Hepatocyte (in vitro differentiated cells): ENCODE measurements around the gene C16orf86.

Experiments
- EZH2 ChIP-seq: fragments of 200-600 bp; sonication (generic); IDR thresholded peaks from 2 replicates; pipeline ENCODE4 v1.6.1; 2016; ENCODE audit warnings: antibody characterized with exemption, mild to moderate bottlenecking, borderline replicate concordance
- EZH2phosphoT487 ChIP-seq: fragments of 200-600 bp; sonication (generic); IDR thresholded peaks from one replicate; pipeline ENCODE4 v1.6.1; 2018; ENCODE audit warnings: antibody characterized with exemption, mild to moderate bottlenecking, low read depth, moderate library complexity; ENCODE audit not compliant: unreplicated experiment, severe bottlenecking
- TF ChIP-seq, protein P1 (sequence below): fragments of 200-600 bp; sonication (generic); IDR thresholded peaks from 2 replicates; pipeline ENCODE4 v1.5.1; 2016; ENCODE audit warnings: antibody characterized with exemption, mild to moderate bottlenecking; ENCODE audit not compliant: poor library complexity

DNA sequence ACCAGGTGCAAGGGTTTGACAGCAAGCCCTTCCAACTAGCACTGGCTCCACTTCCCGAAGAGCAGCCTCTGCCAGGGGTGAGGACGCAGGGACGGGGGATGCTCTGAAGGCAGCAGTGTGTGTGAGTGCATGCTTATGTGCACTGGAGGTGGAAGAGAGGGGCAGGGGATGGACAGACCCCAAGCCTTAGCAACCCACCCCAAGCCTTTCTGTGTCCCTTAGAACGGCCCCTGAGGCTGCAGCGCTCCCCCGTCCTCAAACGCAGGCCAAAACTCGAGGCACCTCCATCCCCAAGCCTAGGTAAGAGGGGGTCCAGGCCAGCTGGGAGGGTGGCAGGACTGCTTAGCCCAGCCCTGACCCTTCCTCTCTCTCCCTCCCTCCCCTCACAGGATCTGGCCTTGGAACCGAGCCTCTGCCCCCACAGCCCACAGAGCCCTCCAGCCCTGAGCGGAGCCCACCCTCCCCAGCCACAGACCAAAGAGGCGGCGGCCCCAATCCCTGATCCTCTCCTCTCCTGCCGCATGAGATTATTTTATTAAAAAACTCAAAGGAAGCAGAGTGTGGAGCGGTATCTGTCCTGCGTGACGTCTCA lies 9.5 kb upstream of the C16orf86 start:
- TF ChIP-seq, protein P1, sequence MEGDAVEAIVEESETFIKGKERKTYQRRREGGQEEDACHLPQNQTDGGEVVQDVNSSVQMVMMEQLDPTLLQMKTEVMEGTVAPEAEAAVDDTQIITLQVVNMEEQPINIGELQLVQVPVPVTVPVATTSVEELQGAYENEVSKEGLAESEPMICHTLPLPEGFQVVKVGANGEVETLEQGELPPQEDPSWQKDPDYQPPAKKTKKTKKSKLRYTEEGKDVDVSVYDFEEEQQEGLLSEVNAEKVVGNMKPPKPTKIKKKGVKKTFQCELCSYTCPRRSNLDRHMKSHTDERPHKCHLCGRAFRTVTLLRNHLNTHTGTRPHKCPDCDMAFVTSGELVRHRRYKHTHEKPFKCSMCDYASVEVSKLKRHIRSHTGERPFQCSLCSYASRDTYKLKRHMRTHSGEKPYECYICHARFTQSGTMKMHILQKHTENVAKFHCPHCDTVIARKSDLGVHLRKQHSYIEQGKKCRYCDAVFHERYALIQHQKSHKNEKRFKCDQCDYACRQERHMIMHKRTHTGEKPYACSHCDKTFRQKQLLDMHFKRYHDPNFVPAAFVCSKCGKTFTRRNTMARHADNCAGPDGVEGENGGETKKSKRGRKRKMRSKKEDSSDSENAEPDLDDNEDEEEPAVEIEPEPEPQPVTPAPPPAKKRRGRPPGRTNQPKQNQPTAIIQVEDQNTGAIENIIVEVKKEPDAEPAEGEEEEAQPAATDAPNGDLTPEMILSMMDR, result no peak
- TF ChIP-seq EZH2 (no peak), EZH2phosphoT487 (no peak)
